GM19463 (cell line): Measurements from ENCODE around the gene SH3GL1.

Experiments
- ATAC-seq: cut with Tn5 transposase; IDR thresholded peaks from one replicate; pipeline ENCODE4 v1.9.1; 2021; ENCODE audit warnings: mild to moderate bottlenecking, moderate library complexity; ENCODE audit not compliant: unreplicated experiment

Gene SH3GL1

GRCh38 chr19:4401769-4402170 is 1.4 kb upstream of the SH3GL1 start:
- ATAC-seq: no peak

DNA sequence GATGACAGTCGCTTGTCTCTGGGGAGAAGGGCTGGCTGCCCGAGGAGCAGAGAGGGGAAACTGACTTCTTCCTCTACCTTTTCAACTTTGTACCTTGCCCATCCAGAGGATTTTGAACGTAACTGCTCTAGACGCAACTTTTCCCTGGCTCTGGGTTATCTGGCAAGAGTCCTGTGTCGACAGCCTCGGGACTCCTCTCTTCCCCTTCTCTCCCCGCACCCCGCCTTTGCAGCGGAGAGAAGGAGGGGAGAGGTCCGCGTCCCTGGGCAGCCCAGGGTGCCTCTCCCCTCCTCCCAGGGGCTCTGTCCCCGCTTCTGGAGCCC is 574 bp downstream of the SH3GL1 start:
- no peak for ATAC-seq

DNA sequence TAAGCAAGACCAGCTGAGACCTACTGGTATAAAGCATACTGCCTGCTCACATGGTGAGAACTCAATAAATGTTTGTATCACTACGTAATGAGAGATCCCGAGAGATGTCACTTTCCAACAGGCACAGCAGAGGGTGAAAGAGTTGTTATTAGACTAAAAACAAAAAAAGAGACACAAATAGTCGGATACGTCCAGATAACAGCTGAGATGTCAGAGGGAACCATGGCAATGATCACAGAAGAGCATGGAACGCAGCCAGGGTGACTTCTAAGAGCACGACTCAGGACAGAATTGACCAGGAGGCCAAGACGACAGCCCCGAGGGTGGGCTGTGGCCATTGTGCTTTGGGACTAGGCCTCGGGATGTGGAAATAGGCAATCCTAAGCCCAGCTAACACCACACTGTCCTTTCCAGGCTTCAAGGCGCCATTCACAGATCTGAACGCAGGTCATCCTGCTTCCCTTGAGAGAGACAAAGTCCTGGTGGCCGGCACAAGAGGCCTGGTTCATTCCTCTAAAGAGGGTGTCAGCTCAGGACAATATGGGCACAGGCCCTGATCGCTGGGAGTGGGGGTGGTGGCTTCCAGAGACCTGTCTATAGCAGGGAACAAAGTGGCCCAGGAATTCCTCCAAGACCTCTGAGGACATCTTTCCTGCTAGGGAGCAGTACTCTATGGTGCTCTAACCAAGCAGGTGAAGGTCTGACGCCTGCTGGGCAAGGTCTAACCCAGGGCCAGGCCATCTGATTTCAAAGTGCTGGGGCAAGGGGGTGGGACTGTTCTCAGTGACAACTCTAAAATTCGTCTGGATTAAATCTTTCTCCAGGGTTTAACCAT is 3.2 kb downstream of the SH3GL1 start:
- no peak for ATAC-seq

DNA sequence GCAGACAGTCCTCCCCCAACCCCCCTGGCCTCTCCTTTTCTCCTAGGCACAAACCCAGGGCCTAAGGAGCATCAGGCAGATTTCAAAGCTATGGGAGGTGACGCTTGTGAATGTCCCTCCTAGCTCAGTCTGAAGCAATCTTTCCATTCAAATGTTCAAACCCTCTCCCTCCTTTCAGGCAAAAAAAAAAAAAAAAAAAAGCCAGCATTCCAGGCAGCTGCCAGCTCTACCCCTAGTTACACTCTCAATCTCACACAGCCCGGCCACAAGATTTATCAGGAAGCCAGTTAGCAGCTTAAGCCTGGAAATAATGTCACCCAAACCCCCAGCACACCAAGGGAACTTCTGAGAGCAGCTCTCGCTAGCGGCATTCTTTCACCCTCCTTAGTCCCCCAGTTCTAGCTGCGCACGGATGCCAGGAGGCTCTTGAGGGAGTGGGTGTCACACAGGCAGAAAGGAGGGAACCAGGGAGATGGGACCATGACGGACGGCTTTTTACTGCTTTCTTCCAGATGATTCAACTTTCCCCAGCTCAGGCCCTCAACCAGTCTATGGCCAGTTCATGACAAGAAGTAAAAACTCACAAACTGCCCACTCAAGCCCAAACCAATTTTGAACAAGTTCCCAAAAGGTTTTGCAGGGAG is 6.3 kb downstream of the SH3GL1 start:
- no peak for ATAC-seq

DNA sequence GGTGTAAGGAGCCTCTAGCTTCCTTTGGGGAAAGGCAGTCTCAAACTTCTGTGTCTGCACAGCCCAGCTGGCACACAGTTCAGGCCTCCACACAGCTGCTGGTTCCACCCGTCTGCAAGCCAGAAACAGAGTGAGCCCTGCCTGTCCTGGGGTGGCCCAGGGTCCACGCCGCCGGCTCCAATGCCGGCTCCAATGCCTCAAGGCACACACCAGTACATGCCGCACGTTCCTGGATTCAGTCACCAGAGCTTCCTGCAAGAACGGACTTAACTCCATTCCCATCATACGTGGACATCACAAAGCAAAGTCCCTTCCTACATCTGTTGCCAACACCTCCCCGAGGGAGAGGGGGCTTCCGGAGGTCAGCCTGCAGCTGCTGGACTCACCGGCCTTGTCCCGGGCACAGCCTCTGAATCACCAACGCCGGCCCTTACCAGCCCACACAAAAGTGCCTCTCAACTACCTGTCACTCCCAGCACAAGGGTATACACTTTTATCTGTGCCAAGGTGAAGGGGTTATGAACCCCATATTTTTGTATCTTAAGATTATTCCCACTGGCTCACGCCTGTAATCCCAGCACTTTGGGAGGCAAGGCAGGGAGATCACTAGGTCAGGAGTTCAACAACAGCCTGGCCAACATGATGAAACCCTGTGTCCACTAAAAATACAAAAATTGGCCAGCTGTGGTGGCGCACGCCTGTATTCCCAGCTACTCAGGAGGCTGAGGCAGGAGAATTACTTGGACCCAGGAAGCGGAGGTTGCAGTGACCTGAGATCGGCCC is 8.5 kb downstream of the SH3GL1 start:
- no peak for ATAC-seq

DNA sequence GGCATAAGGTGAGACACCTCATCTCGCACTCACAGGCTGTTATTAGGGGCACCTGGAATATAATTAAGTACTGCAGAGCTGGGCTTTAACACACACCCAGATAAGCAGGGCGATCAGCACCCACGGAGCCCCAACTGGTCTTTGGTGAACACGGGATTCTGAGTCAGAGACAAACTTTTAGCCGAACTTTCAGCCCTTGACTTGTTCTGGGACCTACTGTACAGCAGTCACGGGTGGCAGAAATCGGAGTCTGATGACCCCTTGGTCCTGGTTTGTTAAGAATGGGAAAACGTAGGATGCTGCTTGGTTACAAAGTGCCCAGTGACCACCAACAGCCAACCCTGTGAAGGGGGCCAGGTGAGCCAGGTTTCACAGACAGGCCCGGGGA is 9.0 kb downstream of the SH3GL1 start:
- ATAC-seq: no peak

GRCh38 chr19:4390567-4391305 is 9.6 kb downstream of the SH3GL1 start:
- ATAC-seq: no peak

DNA sequence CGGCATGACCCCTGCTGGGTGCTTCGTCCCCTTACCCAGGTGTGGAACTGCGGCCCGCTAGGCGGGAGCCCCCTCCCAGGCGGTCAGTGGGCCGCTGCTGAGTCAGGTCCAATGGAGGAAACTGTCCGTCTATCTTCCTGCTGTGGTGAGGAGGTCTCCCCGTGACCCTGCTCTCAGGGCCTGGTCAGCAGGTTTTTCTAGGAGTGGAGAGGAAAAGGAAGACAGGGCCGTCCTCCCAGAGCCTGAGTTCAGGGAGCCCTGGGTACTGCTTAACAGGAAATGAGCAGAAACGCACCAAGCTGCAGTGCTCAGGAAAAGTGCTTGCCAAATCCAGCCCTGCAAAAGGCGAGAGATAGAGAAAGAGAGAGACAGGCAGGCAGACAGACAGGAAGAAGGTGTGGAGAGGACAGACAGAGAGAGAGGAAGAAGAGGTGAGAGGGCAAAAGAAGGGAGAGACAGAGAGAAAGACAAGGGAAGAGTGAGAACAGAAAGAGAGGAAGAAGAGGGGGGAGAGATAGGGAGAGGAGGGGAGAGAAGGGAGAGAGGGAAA is 10.3 kb downstream of the SH3GL1 start:
- ATAC-seq: no peak

GRCh38 chr19:4389511-4390016 is 10.8 kb downstream of the SH3GL1 start:
- no peak for ATAC-seq

DNA sequence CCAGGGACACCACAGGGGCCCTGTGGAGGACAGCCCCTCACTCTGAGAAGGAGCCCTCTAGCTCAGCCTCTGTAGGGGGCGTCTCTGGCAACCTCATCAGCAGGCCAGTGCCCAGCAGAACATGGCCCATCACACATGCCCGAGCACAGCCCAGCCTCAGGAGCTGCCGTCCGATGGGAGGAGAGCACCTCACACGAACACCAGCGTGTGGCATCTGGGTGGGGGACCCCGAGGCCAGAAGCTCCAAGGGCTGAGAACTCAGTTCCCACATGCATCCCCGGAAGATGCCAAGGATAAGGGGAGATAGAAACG is 11.3 kb downstream of the SH3GL1 start:
- ATAC-seq: no peak

GRCh38 chr19:4388337-4389063 is 11.8 kb downstream of the SH3GL1 start:
- ATAC-seq: no peak

DNA sequence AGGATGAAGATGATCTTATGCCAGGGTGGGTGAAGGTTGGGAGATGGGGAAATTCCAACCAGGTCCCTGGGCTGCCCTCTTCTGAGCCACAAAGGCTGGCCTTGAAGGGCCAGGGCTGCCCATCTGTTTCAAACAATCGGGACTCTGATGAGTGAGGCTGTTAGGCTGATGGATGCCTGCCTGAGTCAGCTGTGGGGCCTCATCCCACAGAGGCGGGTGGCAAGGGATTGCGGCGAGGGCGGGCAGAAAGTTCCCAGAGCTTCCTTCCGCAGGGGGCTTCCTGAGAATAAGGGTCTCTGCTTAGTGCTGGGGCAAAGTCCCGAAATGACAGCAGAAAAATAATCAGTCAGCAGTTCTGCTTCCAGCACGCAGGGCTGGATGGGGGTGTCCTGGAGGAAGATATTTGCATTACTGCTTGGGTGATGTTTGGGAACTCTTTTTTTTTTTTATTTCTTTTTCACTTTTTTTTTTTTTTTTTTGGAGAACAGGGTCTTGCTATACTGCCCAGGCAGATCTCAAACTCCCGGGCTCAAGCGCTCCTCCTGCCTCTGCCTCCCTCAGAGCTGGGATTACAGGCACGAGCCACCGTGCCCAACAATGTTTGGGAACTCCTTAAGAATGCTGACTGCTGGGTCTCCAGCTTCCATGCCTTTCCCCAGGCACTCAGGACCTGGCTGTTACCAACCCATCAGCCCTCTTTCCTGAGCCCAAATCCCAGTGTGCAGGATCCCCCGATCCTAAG is 14.1 kb downstream of the SH3GL1 start:
- ATAC-seq: no peak

- ATAC-seq: no peak
These were observed 14.9 kb downstream of the SH3GL1 start for GRCh38 chr19:4385291-4386040.

DNA sequence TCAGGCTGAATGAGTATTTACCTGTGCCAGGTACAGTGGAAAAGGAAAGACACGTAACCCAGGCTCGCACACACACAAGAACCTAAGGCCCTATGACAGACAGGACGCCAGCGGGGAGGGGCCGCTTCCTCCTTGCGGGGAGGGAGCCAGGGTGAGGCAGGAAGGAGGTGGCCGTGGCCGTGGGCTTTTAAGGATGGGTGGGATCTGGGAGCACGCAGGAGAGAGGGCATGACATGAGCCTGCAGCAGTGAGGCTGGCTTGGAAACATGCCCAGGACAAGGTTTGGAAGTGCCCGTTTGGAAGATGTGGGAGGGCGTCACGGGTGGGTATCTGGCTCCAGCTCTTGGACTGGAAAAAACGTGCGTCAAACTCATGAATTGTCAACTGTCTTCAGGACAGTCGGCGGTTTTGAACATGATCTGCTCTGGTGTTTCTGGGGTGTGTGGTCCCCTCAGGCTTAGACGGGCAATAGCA is 20.1 kb downstream of the SH3GL1 start:
- no peak for ATAC-seq

GRCh38 chr19:4379383-4380253 is 20.7 kb downstream of the SH3GL1 start:
- ATAC-seq: peak; percentile 36

DNA sequence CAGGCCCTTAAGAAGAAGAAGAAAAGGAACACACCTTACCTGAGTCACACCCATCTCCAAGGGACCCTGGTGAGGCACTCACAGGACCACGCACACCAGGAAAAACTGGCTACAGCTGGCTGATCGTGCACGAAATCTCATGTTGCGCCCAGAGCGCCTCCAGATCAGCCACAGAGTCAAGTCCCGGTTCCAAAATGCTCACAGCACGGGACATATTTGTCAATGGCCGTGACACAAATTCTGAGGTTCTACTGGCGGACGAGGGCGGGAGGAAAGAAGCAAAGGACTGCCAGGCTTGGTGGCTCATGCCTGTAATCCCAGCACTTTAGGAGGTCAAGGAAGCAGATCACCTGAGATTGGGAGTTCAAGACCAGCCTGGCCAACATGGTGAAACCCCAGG is 21.5 kb downstream of the SH3GL1 start:
- ATAC-seq: no peak

- no peak for ATAC-seq
These were observed 23.2 kb downstream of the SH3GL1 start for GRCh38 chr19:4376991-4377781.
